Tibial nerve (tissue), 3 donors: Measurements from ENCODE around the gene OSBPL6.

ENCODE experiments used
- POLR2A ChIP-seq, 2 donors: fragments of 450-650 bp; IDR thresholded peaks; one replicate each; pipeline ENCODE4 v1.6.1; 2017; ENCODE audit warnings: antibody characterized with exemption in 2 of 2, mild to moderate bottlenecking in 2 of 2, moderate library complexity in 2 of 2
- TF ChIP-seq, protein P1 (sequence below), 5 experiments: fragments of 200-600 bp in 3 of 5; fragments of 450-650 bp in 2 of 5; sonication (generic) in 3 of 5; IDR thresholded peaks; one replicate each; pipeline ENCODE4 v1.5.1; 2016 to 2019; ENCODE audit warnings: antibody characterized with exemption in 5 of 5, mild to moderate bottlenecking in 3 of 5, moderate library complexity in 2 of 5

DNA sequence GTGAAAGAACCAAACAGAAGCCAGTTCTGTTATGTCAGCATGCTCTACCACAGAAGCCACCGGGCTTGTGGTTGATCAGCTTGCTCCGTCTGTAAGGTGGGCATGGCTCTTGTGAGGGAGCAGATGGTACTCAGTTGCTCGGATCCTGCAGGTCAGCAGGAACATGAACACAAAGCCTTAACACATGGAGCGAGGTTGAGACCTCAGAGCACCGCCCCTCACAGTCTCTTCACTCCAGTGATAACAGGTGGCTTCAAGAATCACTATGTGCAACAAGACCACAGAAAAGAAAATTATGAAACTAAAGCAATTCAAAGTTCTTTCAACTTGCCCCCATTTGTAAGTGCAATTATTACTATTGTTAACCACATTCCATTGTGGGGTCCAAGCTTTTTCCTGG lies 72.1 kb downstream of the OSBPL6 start:
- TF ChIP-seq, protein P1, sequence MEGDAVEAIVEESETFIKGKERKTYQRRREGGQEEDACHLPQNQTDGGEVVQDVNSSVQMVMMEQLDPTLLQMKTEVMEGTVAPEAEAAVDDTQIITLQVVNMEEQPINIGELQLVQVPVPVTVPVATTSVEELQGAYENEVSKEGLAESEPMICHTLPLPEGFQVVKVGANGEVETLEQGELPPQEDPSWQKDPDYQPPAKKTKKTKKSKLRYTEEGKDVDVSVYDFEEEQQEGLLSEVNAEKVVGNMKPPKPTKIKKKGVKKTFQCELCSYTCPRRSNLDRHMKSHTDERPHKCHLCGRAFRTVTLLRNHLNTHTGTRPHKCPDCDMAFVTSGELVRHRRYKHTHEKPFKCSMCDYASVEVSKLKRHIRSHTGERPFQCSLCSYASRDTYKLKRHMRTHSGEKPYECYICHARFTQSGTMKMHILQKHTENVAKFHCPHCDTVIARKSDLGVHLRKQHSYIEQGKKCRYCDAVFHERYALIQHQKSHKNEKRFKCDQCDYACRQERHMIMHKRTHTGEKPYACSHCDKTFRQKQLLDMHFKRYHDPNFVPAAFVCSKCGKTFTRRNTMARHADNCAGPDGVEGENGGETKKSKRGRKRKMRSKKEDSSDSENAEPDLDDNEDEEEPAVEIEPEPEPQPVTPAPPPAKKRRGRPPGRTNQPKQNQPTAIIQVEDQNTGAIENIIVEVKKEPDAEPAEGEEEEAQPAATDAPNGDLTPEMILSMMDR (IDR thresholded peaks at IDR 0.05): no peak
- no peak for TF ChIP-seq POLR2A (IDR thresholded peaks at IDR 0.05)
